H9 (cell line): Measurements from ENCODE around the gene NECAP2. TPM values are rescaled to one million over a fixed set of nuclear protein-coding genes. Genes with fewer than 3 reads are reported as not detected.

ENCODE experiments used
- DNase-seq: peaks from one replicate; pipeline ENCODE4 v3.0.0-alpha.2; 2017
- H2AFZ ChIP-seq: one replicate; pipeline ENCODE4 v1.6.1; 2013; ENCODE audit warnings: mild to moderate bottlenecking, low read length, control low read depth, moderate library complexity
- H2AK5ac ChIP-seq: 2 replicates; pipeline ENCODE4 v1.6.1; 2013; ENCODE audit warnings: low read length, control low read depth, mixed read lengths; ENCODE audit not compliant: insufficient read length
- H2BK120ac ChIP-seq: one replicate; pipeline ENCODE4 v1.6.1; 2013; ENCODE audit warnings: low read depth, mild to moderate bottlenecking, low read length, control low read depth, inconsistent platforms; ENCODE audit not compliant: poor library complexity, severe bottlenecking
- H2BK12ac ChIP-seq: 2 replicates; pipeline ENCODE4 v1.6.1; 2013; ENCODE audit warnings: low read length, control low read depth, mixed read lengths, low read depth; ENCODE audit not compliant: insufficient read length
- H2BK15ac ChIP-seq: 2 replicates; pipeline ENCODE4 v1.6.1; 2013; ENCODE audit warnings: low read depth, low read length, control low read depth
- H2BK20ac ChIP-seq: one replicate; pipeline ENCODE4 v1.6.1; 2013; ENCODE audit warnings: low read depth, mild to moderate bottlenecking, low read length, control low read depth, inconsistent platforms; ENCODE audit not compliant: poor library complexity, severe bottlenecking
- H2BK5ac ChIP-seq: 2 replicates; pipeline ENCODE4 v1.6.1; 2013; ENCODE audit warnings: low read length, control low read depth, mixed read lengths; ENCODE audit not compliant: insufficient read length
- H3K14ac ChIP-seq: 2 replicates; pipeline ENCODE4 v1.6.1; 2013; ENCODE audit warnings: low read length, control low read depth; ENCODE audit not compliant: insufficient read depth
- H3K18ac ChIP-seq: 2 replicates; pipeline ENCODE4 v1.6.1; 2013; ENCODE audit warnings: low read depth, mild to moderate bottlenecking, mixed read lengths, low read length, control low read depth; ENCODE audit not compliant: insufficient read length
- H3K23ac ChIP-seq: 2 replicates; pipeline ENCODE4 v1.6.1; 2013; ENCODE audit warnings: low read length, control low read depth, mixed read lengths, low read depth; ENCODE audit not compliant: insufficient read length
- H3K23me2 ChIP-seq: 2 replicates; pipeline ENCODE4 v1.6.1; 2013; ENCODE audit warnings: low read depth, mild to moderate bottlenecking, mixed read lengths, low read length, control low read depth; ENCODE audit not compliant: insufficient read length, poor library complexity, severe bottlenecking
- H3K27ac ChIP-seq: 2 replicates; pipeline ENCODE4 v1.5.1; 2013; ENCODE audit warnings: low read length, control low read depth, mixed read lengths, low read depth; ENCODE audit not compliant: insufficient read length
- H3K27me3 ChIP-seq: 2 replicates; pipeline ENCODE4 v1.6.1; 2013; ENCODE audit warnings: low read length, control low read depth, inconsistent platforms; ENCODE audit not compliant: insufficient read depth
- H3K4ac ChIP-seq: 2 replicates; pipeline ENCODE4 v1.6.1; 2013; ENCODE audit warnings: low read depth, mild to moderate bottlenecking, control low read depth, inconsistent platforms, low read length, moderate library complexity
- H3K4me1 ChIP-seq: 2 replicates; pipeline ENCODE4 v1.6.1; 2013; ENCODE audit warnings: low read length, control low read depth, inconsistent platforms; ENCODE audit not compliant: insufficient read depth
- H3K4me2 ChIP-seq: 2 replicates; pipeline ENCODE4 v1.6.1; 2013; ENCODE audit warnings: low read length, control low read depth, mixed read lengths; ENCODE audit not compliant: insufficient read length, insufficient read depth
- H3K56ac ChIP-seq: 2 replicates; pipeline ENCODE4 v1.6.1; 2013; ENCODE audit warnings: low read depth, mild to moderate bottlenecking, mixed read lengths, low read length, control low read depth; ENCODE audit not compliant: insufficient read length
- H3K79me1 ChIP-seq: 2 replicates; pipeline ENCODE4 v1.6.1; 2013; ENCODE audit warnings: low read depth, mild to moderate bottlenecking, moderate library complexity, low read length, control low read depth, inconsistent platforms; ENCODE audit not compliant: insufficient read depth, poor library complexity, severe bottlenecking
- H3K79me2 ChIP-seq: 2 replicates; pipeline ENCODE4 v1.6.1; 2013; ENCODE audit warnings: low read length, control low read depth, inconsistent platforms; ENCODE audit not compliant: insufficient read depth
- H3K9ac ChIP-seq: 2 replicates; pipeline ENCODE4 v1.6.1; 2013; ENCODE audit warnings: low read length, control low read depth, mixed read lengths; ENCODE audit not compliant: insufficient read length; ENCODE audit errors: extremely low read depth
- H3K9me3 ChIP-seq: one replicate; pipeline ENCODE4 v1.6.1; 2013; ENCODE audit warnings: low read depth, low read length, inconsistent platforms; ENCODE audit not compliant: control insufficient read depth
- H3T11ph ChIP-seq: one replicate; pipeline ENCODE4 v1.6.1; 2013; ENCODE audit warnings: mild to moderate bottlenecking, low read length, control low read depth, inconsistent platforms
- H4K20me1 ChIP-seq: one replicate; pipeline ENCODE4 v1.6.1; 2013; ENCODE audit not compliant: control insufficient read depth, insufficient read length, insufficient read depth
- H4K5ac ChIP-seq: 2 replicates; pipeline ENCODE4 v1.6.1; 2013; ENCODE audit warnings: low read depth, mild to moderate bottlenecking, mixed read lengths, low read length, control low read depth; ENCODE audit not compliant: insufficient read length
- H4K8ac ChIP-seq: replicated peaks from 2 replicates; pipeline ENCODE4 v1.6.1; 2013; ENCODE audit warnings: low read length, control low read depth, mixed read lengths, low read depth; ENCODE audit not compliant: insufficient read length
- H4K91ac ChIP-seq: 2 replicates; pipeline ENCODE4 v1.6.1; 2013; ENCODE audit warnings: low read depth, mild to moderate bottlenecking, moderate library complexity, mixed read lengths, low read length, control low read depth; ENCODE audit not compliant: insufficient read length
- H3K27ac Mint-ChIP-seq, 3 experiments: 2 replicates in 2 of 3; 3 replicates in 1 of 3; pipeline ENCODE4 v1.8.0; 2020 to 2021; ENCODE audit warnings: mixed read lengths in 3 of 3, mild to moderate bottlenecking in 1 of 3, moderate library complexity in 1 of 3
- H3K27me3 Mint-ChIP-seq: 2 replicates; pipeline ENCODE4 v1.8.0; 2021; ENCODE audit warnings: low read depth, mild to moderate bottlenecking, moderate library complexity, mixed read lengths
- H3K36me3 Mint-ChIP-seq, 3 experiments: 2 replicates in 2 of 3; 3 replicates in 1 of 3; pipeline ENCODE4 v1.8.0; 2020 to 2021; ENCODE audit warnings: low read depth in 3 of 3, mixed read lengths in 3 of 3; ENCODE audit not compliant: insufficient read depth in 1 of 3
- H3K4me1 Mint-ChIP-seq, 2 experiments: 2 replicates each; pipeline ENCODE4 v1.8.0; 2020; ENCODE audit warnings: mixed read lengths in 2 of 2
- H3K4me3 Mint-ChIP-seq, 2 experiments: 2 replicates in 1 of 2; 3 replicates in 1 of 2; pipeline ENCODE4 v1.8.0; 2020 to 2021; ENCODE audit warnings: mild to moderate bottlenecking in 2 of 2, mixed read lengths in 2 of 2, moderate library complexity in 1 of 2
- H3K9me3 Mint-ChIP-seq, 2 experiments: 2 replicates in 1 of 2; 3 replicates in 1 of 2; pipeline ENCODE4 v1.8.0; 2020; ENCODE audit warnings: mild to moderate bottlenecking in 2 of 2, mixed read lengths in 2 of 2, moderate library complexity in 1 of 2
- WGBS: extraction: QIAGEN DNeasy Blood & Tissue Kit; methylation state at CpG from one replicate; pipeline ENCODE4 v1.1.7; 2013; ENCODE audit warnings: missing lambda C conversion rate, low lambda C conversion rate, mixed read lengths; ENCODE audit not compliant: insufficient read length; ENCODE audit errors: extremely low coverage; 5-methylcytosine and 5-hydroxymethylcytosine counted together
- total RNA-seq: library from RNA; stranded (reverse); gene quantifications from 2 replicates; pipeline ENCODE4 v1.2.1, GENCODE V29; 2021
- TF ChIP-seq, protein P1 (sequence below): fragments of 200-600 bp; sonication (generic); conservative IDR thresholded peaks from 3 replicates; pipeline ENCODE4 v1.8.0; 2021; ENCODE audit warnings: antibody characterized with exemption, mild to moderate bottlenecking

Gene NECAP2
- total RNA-seq, 1 experiment from 2014 or later: 33.2 TPM

DNA sequence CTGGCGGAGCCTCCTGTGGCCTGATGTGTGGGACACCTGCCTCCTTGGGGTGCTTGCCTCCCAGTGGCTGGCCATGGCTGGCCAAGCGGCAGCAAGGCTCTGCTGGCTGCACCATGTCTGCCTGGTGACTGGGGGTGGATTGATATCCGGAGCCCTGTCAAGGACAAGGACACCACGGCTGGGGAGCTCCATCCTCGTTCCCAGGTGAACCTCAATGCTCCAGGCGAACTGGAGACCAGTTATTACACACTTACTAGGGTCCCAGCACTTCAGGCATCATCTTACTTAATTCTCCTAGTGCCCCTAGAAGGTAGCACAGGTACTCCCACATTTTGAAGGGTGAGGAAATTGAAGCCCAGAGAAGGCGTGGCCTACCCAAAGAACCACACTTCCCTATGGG, 18.5 kb upstream of the NECAP2 start:
- TF ChIP-seq, protein P1, sequence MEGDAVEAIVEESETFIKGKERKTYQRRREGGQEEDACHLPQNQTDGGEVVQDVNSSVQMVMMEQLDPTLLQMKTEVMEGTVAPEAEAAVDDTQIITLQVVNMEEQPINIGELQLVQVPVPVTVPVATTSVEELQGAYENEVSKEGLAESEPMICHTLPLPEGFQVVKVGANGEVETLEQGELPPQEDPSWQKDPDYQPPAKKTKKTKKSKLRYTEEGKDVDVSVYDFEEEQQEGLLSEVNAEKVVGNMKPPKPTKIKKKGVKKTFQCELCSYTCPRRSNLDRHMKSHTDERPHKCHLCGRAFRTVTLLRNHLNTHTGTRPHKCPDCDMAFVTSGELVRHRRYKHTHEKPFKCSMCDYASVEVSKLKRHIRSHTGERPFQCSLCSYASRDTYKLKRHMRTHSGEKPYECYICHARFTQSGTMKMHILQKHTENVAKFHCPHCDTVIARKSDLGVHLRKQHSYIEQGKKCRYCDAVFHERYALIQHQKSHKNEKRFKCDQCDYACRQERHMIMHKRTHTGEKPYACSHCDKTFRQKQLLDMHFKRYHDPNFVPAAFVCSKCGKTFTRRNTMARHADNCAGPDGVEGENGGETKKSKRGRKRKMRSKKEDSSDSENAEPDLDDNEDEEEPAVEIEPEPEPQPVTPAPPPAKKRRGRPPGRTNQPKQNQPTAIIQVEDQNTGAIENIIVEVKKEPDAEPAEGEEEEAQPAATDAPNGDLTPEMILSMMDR: no peak
- Histone ChIP-seq H3K18ac (no peak overlapping the region), H3K23ac (no peak overlapping the region), H4K20me1 (no peaks in the 10 kb centered on the region), H2AK5ac (no peak overlapping the region), H2BK12ac (no peak overlapping the region), H3K56ac (no peak overlapping the region), H3K14ac (no peak overlapping the region), H4K5ac (no peak overlapping the region), H3K27ac (no peak overlapping the region), H3K4me1 (peaks cover 3% of the 10 kb centered on the region; the same call in 1 of the 2 replicates), H3K27me3 (no peaks in the 10 kb centered on the region; the same call in 1 of the 2 replicates), H3K79me2 (no peaks in the 10 kb centered on the region), H3K4me2 (no peak overlapping the region), H3K4ac (no peak overlapping the region), H2BK20ac (no peak overlapping the region), H4K8ac (no peak overlapping the region), H3T11ph (no peak overlapping the region), H2BK5ac (no peak overlapping the region), H2BK15ac (no peak overlapping the region), H4K91ac (no peak overlapping the region), H2AFZ (no peak overlapping the region), H3K9me3 (no peaks in the 10 kb centered on the region), H3K79me1 (no peaks in the 10 kb centered on the region), H3K23me2 (no peaks in the 10 kb centered on the region), H2BK120ac (no peak overlapping the region), H3K9ac (no peak overlapping the region)
- H3K27me3 Mint-ChIP-seq: peaks cover 9% of the 10 kb centered on the region; the same call in 1 of the 2 replicates
- no peak for DNase-seq
- no CpG with 5 or more reads among the region's 7 CpGs for WGBS
- H3K4me3 Mint-ChIP-seq: no peak overlapping the region
- no peaks in the 10 kb centered on the region for H3K36me3 Mint-ChIP-seq
- no peak overlapping the region for H3K27ac Mint-ChIP-seq
- peaks cover 13% of the 10 kb centered on the region in 2 experiments for H3K4me1 Mint-ChIP-seq
- H3K9me3 Mint-ChIP-seq: no peaks in the 10 kb centered on the region
